Hepatocyte (in vitro differentiated cells): Measurements from ENCODE around the gene CMSS1.

Experiments
- EZH2 ChIP-seq: fragments of 200-600 bp; sonication (generic); IDR thresholded peaks from 2 replicates; pipeline ENCODE4 v1.6.1; 2016; ENCODE audit warnings: antibody characterized with exemption, mild to moderate bottlenecking, borderline replicate concordance
- EZH2phosphoT487 ChIP-seq: fragments of 200-600 bp; sonication (generic); IDR thresholded peaks from one replicate; pipeline ENCODE4 v1.6.1; 2018; ENCODE audit warnings: antibody characterized with exemption, mild to moderate bottlenecking, low read depth, moderate library complexity; ENCODE audit not compliant: unreplicated experiment, severe bottlenecking
- TF ChIP-seq, protein P1 (sequence below): fragments of 200-600 bp; sonication (generic); IDR thresholded peaks from 2 replicates; pipeline ENCODE4 v1.5.1; 2016; ENCODE audit warnings: antibody characterized with exemption, mild to moderate bottlenecking; ENCODE audit not compliant: poor library complexity

DNA sequence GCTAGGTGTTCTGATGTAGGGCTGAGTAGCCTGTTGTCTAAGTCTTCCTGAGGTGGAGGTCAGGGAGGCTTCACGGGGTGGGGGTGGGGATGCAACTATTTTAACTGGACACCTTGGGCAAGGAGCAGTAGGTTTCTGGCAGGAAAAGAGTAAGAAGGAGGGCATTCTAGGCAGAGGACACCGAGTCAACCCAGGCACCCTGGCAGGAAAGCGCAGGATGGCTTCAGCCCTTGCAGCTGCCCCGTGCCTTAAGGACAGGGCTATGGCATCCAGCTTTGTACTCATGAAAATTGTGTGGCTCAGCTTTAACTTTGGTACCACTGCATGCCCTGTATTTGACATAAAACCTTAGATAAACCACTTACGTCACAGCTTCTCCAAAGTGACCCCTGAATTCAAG lies 303.0 kb downstream of the CMSS1 start:
- TF ChIP-seq, protein P1, sequence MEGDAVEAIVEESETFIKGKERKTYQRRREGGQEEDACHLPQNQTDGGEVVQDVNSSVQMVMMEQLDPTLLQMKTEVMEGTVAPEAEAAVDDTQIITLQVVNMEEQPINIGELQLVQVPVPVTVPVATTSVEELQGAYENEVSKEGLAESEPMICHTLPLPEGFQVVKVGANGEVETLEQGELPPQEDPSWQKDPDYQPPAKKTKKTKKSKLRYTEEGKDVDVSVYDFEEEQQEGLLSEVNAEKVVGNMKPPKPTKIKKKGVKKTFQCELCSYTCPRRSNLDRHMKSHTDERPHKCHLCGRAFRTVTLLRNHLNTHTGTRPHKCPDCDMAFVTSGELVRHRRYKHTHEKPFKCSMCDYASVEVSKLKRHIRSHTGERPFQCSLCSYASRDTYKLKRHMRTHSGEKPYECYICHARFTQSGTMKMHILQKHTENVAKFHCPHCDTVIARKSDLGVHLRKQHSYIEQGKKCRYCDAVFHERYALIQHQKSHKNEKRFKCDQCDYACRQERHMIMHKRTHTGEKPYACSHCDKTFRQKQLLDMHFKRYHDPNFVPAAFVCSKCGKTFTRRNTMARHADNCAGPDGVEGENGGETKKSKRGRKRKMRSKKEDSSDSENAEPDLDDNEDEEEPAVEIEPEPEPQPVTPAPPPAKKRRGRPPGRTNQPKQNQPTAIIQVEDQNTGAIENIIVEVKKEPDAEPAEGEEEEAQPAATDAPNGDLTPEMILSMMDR: no peak
- no peak for TF ChIP-seq EZH2
- TF ChIP-seq EZH2phosphoT487: no peak
